Non-pigmented ciliary epithelial cell (primary cell): ENCODE results near the gene PTGES3.

Experiments
- DNase-seq: peaks from one replicate; pipeline ENCODE4 v3.0.0-alpha.2; 2010; ENCODE audit warnings: low read depth

PTGES3 gene

GRCh38 chr12:56629459-56630179 lies 58.5 kb downstream of the PTGES3 start:
- DNase-seq = no peak

DNA sequence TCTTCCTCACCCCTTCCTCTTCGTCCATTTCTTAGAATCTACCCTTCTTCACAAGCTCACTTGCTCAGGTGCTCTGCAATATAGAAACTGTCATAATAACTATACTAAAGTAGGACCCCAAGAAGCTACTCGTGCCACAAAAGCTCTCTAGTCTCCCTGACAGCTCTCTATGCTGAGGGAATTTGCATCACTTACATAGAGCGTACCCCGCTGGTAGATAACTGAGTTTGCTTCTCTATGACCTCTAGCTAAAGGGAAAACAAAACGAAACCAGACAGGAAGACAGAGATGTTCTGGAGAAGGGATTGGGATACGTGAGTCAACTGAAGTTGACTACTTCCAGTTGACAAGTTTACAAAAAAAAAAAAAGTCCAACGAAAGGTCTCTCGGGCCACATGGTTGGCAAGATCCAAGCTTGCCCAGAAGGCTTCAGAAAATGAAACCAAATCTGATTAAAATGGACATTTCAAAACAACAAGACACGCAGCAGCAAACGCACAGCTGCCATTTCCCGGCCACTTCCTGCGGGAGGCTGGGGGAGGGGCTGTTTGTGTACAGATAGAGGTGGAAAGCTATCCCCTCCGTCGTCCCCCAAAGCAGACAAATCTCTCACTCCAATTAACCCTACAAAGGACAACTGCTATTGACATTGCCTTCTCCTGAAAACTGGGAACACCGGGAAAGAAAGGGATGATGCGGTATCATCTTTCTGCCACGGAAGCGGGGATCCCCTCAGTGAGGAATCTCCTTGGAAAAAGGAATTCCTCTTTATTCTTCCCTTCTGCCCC lies 59.2 kb downstream of the PTGES3 start:
- no peak for DNase-seq

GRCh38 chr12:56626701-56627100 lies 61.4 kb downstream of the PTGES3 start:
- no peak for DNase-seq

DNA sequence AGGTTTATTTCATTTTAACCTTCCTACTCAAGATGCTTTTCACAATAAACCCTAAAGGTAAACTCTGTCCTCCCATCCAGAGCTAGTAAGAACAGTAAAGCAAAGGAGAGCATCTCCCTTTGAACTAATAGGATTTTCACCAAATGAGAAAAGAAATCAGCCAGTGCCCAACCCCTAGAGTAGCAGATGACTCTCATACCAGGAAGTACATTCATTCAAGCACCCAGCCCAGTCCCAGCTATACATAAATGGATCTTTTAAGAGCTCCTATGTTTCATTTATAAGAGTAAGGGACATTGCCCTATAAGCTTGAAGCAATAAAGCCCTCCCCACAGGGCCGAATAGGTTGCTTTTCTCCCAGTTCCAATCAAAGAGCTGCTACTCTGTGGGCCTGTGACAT lies 65.5 kb downstream of the PTGES3 start:
- no peak for DNase-seq

- no peak for DNase-seq
Measured at GRCh38 chr12:56616925-56617324, 71.2 kb downstream of the PTGES3 start.

DNA sequence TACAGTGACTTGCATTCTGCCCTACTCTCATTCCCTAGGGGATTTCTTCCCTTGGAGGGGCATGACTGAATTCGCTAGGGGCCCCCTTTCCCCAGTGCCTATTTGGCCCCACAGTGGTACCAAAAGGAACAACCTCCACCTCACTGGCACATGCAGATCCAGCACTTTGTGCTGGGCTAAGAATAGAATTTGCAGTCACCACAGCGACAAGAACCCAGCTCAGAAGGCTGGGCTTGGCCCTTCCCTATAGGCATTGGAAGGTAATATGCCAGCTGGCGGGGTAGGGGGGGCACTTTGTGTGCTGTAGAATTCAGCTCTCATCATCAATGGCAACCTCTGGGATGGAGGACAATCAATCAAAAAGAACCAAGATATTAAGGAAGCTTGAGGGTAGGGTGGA lies 71.8 kb downstream of the PTGES3 start:
- DNase-seq = no peak

DNA sequence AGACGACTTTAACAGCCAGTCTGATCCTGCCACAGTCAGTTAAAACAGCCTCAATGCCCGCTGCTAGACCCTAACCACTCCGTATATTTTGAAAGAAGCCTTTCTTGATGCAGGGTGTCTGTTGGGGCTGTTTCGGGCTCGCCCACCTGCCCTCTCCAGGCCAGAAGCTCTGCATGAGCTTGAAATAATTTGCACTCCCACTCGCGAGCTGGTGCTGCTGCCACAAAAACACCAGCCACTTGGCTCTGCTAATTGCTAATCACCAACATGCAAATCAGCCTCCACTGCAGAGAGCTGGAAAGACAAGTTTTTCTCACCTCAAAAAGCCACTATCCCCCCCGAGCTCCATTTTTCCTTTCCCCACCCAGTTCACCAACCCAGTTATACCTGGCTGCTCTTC lies 73.5 kb downstream of the PTGES3 start:
- no peak for DNase-seq
